Neural progenitor cell (in vitro differentiated cells): ENCODE results near the gene SLC20A1. TPM values are rescaled to one million over a fixed set of nuclear protein-coding genes. Genes with fewer than 3 reads are reported as not detected.

Source experiments
- DNase-seq: peaks from one replicate; pipeline ENCODE4 v3.0.0-alpha.2; 2016; ENCODE audit warnings: low spot score
- H2AFZ ChIP-seq: fragments of 200-600 bp; sonication (generic); replicated peaks from 2 replicates; pipeline ENCODE4 v1.6.1; 2016; ENCODE audit warnings: antibody characterized with exemption
- H3F3A ChIP-seq: fragments of 200-600 bp; sonication (generic); 2 replicates; pipeline ENCODE4 v1.6.1; 2016; ENCODE audit warnings: antibody characterized with exemption, low read depth
- H3K27ac ChIP-seq: fragments of 200-600 bp; sonication (generic); 2 replicates; pipeline ENCODE4 v1.5.1; 2016; ENCODE audit warnings: mild to moderate bottlenecking
- H3K27me3 ChIP-seq: fragments of 200-600 bp; sonication (generic); 2 replicates; pipeline ENCODE4 v1.6.1; 2016; ENCODE audit warnings: mild to moderate bottlenecking, moderate library complexity
- H3K36me3 ChIP-seq: fragments of 200-600 bp; sonication (generic); 2 replicates; pipeline ENCODE4 v1.5.1; 2016
- H3K4me1 ChIP-seq: fragments of 200-600 bp; sonication (generic); 2 replicates; pipeline ENCODE4 v1.6.1; 2016; ENCODE audit warnings: mixed run types
- H3K4me2 ChIP-seq: fragments of 200-600 bp; sonication (generic); 2 replicates; pipeline ENCODE4 v1.6.1; 2016
- H3K4me3 ChIP-seq: fragments of 200-600 bp; sonication (generic); 2 replicates; pipeline ENCODE4 v1.5.1; 2016
- H3K79me2 ChIP-seq: fragments of 200-600 bp; sonication (generic); 2 replicates; pipeline ENCODE4 v1.6.1; 2016; ENCODE audit warnings: low read depth
- H3K9ac ChIP-seq: fragments of 200-600 bp; sonication (generic); 2 replicates; pipeline ENCODE4 v1.6.1; 2016
- H3K9me3 ChIP-seq: fragments of 200-600 bp; sonication (generic); 2 replicates; pipeline ENCODE4 v1.5.1; 2016; ENCODE audit warnings: low read depth
- H4K20me1 ChIP-seq: fragments of 200-600 bp; sonication (generic); 2 replicates; pipeline ENCODE4 v1.6.1; 2016; ENCODE audit warnings: low read depth
- H3K27ac Mint-ChIP-seq: 3 replicates; pipeline ENCODE4 v1.8.0; 2021; ENCODE audit warnings: mixed read lengths
- H3K27me3 Mint-ChIP-seq: 2 replicates; pipeline ENCODE4 v1.8.0; 2022; ENCODE audit warnings: low read depth, mild to moderate bottlenecking, inconsistent platforms, moderate library complexity, mixed read lengths; ENCODE audit not compliant: insufficient read depth
- H3K36me3 Mint-ChIP-seq: 3 replicates; pipeline ENCODE4 v1.8.0; 2021; ENCODE audit warnings: mixed read lengths
- H3K4me1 Mint-ChIP-seq: 3 replicates; pipeline ENCODE4 v1.8.0; 2021; ENCODE audit warnings: mixed read lengths
- H3K4me3 Mint-ChIP-seq: 3 replicates; pipeline ENCODE4 v1.8.0; 2021; ENCODE audit warnings: mild to moderate bottlenecking, moderate library complexity, mixed read lengths
- H3K9me3 Mint-ChIP-seq: 3 replicates; pipeline ENCODE4 v1.8.0; 2020; ENCODE audit warnings: mixed read lengths
- CTCF ChIP-seq: fragments of 200-600 bp; sonication (generic); IDR thresholded peaks from 2 replicates; pipeline ENCODE4 v1.5.1; 2017; ENCODE audit warnings: antibody characterized with exemption, mild to moderate bottlenecking
- EZH2 ChIP-seq: fragments of 200-600 bp; sonication (generic); IDR thresholded peaks from 2 replicates; pipeline ENCODE4 v1.6.1; 2017; ENCODE audit warnings: antibody characterized with exemption, mild to moderate bottlenecking, moderate library complexity
- EZH2phosphoT487 ChIP-seq: fragments of 200-600 bp; sonication (generic); IDR thresholded peaks from 2 replicates; pipeline ENCODE4 v1.6.1; 2017; ENCODE audit warnings: antibody characterized with exemption
- total RNA-seq: library from RNA; depleted of rRNA; stranded (reverse); fragments of >200 nt; gene quantifications from 2 replicates; pipeline ENCODE4 v1.2.3, GENCODE V29; 2015; ENCODE audit warnings: low replicate concordance

SLC20A1 gene
- total RNA-seq, 1 donor from 2014 or later: 61.1 TPM

GRCh38 chr2:112692495-112692911, 46.8 kb downstream of the SLC20A1 start:
- H3K27ac Mint-ChIP-seq: no peak overlapping the region
- H4K20me1 ChIP-seq: no peaks in the 10 kb centered on the region
- no peaks in the 10 kb centered on the region for H3K27me3 Mint-ChIP-seq
- peaks cover 14% of the 10 kb centered on the region for H3K4me1 Mint-ChIP-seq
- no peaks in the 10 kb centered on the region for H3K27me3 ChIP-seq
- H3K9me3 ChIP-seq: no peaks in the 10 kb centered on the region
- H3F3A ChIP-seq: no peaks in the 10 kb centered on the region
- H3K9ac ChIP-seq: no peak overlapping the region
- no peaks in the 10 kb centered on the region for H3K36me3 ChIP-seq
- H3K27ac ChIP-seq: no peak overlapping the region
- no peaks in the 10 kb centered on the region for H3K36me3 Mint-ChIP-seq
- H3K9me3 Mint-ChIP-seq: no peaks in the 10 kb centered on the region
- no peak overlapping the region for H3K4me3 Mint-ChIP-seq
- no peak overlapping the region for H2AFZ ChIP-seq
- no peak for TF ChIP-seq CTCF
- H3K79me2 ChIP-seq: no peaks in the 10 kb centered on the region
- H3K4me1 ChIP-seq: no peaks in the 10 kb centered on the region
- DNase-seq: no peak
- no peak overlapping the region for H3K4me2 ChIP-seq
- H3K4me3 ChIP-seq: no peak overlapping the region

GRCh38 chr2:112692918-112693317, 47.2 kb downstream of the SLC20A1 start:
- no peaks in the 10 kb centered on the region for H3F3A ChIP-seq
- H3K4me1 ChIP-seq: no peaks in the 10 kb centered on the region
- no peak overlapping the region for H3K27ac ChIP-seq
- H3K4me2 ChIP-seq: no peak overlapping the region
- H3K4me3 ChIP-seq: no peak overlapping the region
- H3K79me2 ChIP-seq: no peaks in the 10 kb centered on the region
- Mint-ChIP-seq H3K36me3 (no peaks in the 10 kb centered on the region), H3K4me3 (no peak overlapping the region), H3K9me3 (no peaks in the 10 kb centered on the region), H3K27ac (no peak overlapping the region), H3K4me1 (peaks cover 11% of the 10 kb centered on the region), H3K27me3 (no peaks in the 10 kb centered on the region)
- H3K27me3 ChIP-seq: no peaks in the 10 kb centered on the region
- no peaks in the 10 kb centered on the region for H4K20me1 ChIP-seq
- DNase-seq: no peak
- TF ChIP-seq CTCF (no peak), EZH2phosphoT487 (no peak), EZH2 (no peak)
- no peaks in the 10 kb centered on the region for H3K9me3 ChIP-seq
- H3K36me3 ChIP-seq: no peaks in the 10 kb centered on the region
- H2AFZ ChIP-seq: no peak overlapping the region
- no peak overlapping the region for H3K9ac ChIP-seq

GRCh38 chr2:112693596-112693995, 47.9 kb downstream of the SLC20A1 start:
- H3K27me3 Mint-ChIP-seq: no peaks in the 10 kb centered on the region

More at GRCh38 chr2:112693596-112693995, 47.9 kb downstream of the SLC20A1 start:
- no peak overlapping the region for H3K27ac ChIP-seq
- no peaks in the 10 kb centered on the region for H4K20me1 ChIP-seq
- no peaks in the 10 kb centered on the region for H3K36me3 Mint-ChIP-seq
- no peak overlapping the region for H3K27ac Mint-ChIP-seq
- H3K4me2 ChIP-seq: no peak overlapping the region
- no peaks in the 10 kb centered on the region for H3K27me3 ChIP-seq
- H3K4me3 Mint-ChIP-seq: no peak overlapping the region
- H3K4me3 ChIP-seq: no peak overlapping the region
- H3K9ac ChIP-seq: no peak overlapping the region
- no peaks in the 10 kb centered on the region for H3K36me3 ChIP-seq
- TF ChIP-seq EZH2phosphoT487: no peak
- no peak for TF ChIP-seq CTCF
- TF ChIP-seq EZH2: no peak
- no peaks in the 10 kb centered on the region for H3K9me3 ChIP-seq
- H3K9me3 Mint-ChIP-seq: no peaks in the 10 kb centered on the region
- H3K4me1 Mint-ChIP-seq: peaks cover 11% of the 10 kb centered on the region
- no peaks in the 10 kb centered on the region for H3K4me1 ChIP-seq
- DNase-seq: no peak
- H3F3A ChIP-seq: no peaks in the 10 kb centered on the region
- H2AFZ ChIP-seq: no peak overlapping the region
- no peaks in the 10 kb centered on the region for H3K79me2 ChIP-seq
